Keratinocyte (primary cell): Measurements from ENCODE around the gene HCN4. TPM values are rescaled to one million over a fixed set of nuclear protein-coding genes. Genes with fewer than 3 reads are reported as not detected.

Experiments
- DNase-seq: peaks from one replicate; pipeline ENCODE4 v3.0.0-alpha.2; 2011; ENCODE audit warnings: low read depth, missing footprints, low spot score
- FAIRE-seq: peaks from 2 replicates; lab custom pipeline; 2011; peaks lifted over from hg19 to GRCh38; lab: Jason Lieb, UNC
- H2AFZ ChIP-seq: 2 replicates; pipeline ENCODE4 v1.6.0; 2012; ENCODE audit warnings: low read length, control low read depth, inconsistent platforms; ENCODE audit not compliant: control insufficient read depth
- H3K27ac ChIP-seq: 2 replicates; pipeline ENCODE4 v1.5.1; 2011; ENCODE audit warnings: low read length; ENCODE audit not compliant: control insufficient read depth, insufficient read depth
- H3K27me3 ChIP-seq: 3 replicates; pipeline ENCODE4 v1.6.0; 2011; ENCODE audit warnings: low read length; ENCODE audit not compliant: control insufficient read depth, insufficient read depth; ENCODE audit errors: extremely low read depth
- H3K36me3 ChIP-seq, 2 experiments: 2 replicates in 1 of 2; 3 replicates in 1 of 2; pipeline ENCODE4 v1.5.1; 2011; ENCODE audit warnings: low read length in 2 of 2, mild to moderate bottlenecking in 1 of 2; ENCODE audit not compliant: control insufficient read depth in 2 of 2, insufficient read depth in 2 of 2; ENCODE audit errors: extremely low read depth in 1 of 2
- H3K4me1 ChIP-seq: 3 replicates; pipeline ENCODE4 v1.5.1; 2011; ENCODE audit warnings: low read length; ENCODE audit not compliant: control insufficient read depth, insufficient read depth; ENCODE audit errors: extremely low read depth
- H3K4me2 ChIP-seq: 3 replicates; pipeline ENCODE4 v1.6.0; 2011; ENCODE audit warnings: low read depth, low read length; ENCODE audit not compliant: control insufficient read depth, insufficient read depth; ENCODE audit errors: extremely low read depth
- H3K4me3 ChIP-seq, 3 experiments: fragments of 200-600 bp in 1 of 3; sonication (generic) in 1 of 3; 2 replicates in 2 of 3; 3 replicates in 1 of 3; pipeline ENCODE4 v1.5.1; 2011 to 2016; ENCODE audit warnings: low read length in 3 of 3, mild to moderate bottlenecking in 3 of 3, control low read depth in 2 of 3, inconsistent platforms in 1 of 3, low read depth in 1 of 3, mixed read lengths in 1 of 3, mixed run types in 1 of 3, moderate library complexity in 1 of 3; ENCODE audit not compliant: control insufficient read depth in 2 of 3, insufficient read depth in 2 of 3; ENCODE audit errors: extremely low read depth in 1 of 3
- H3K79me2 ChIP-seq: 2 replicates; pipeline ENCODE4 v1.6.0; 2012; ENCODE audit warnings: low read length; ENCODE audit not compliant: control insufficient read depth, insufficient read depth
- H3K9ac ChIP-seq: 3 replicates; pipeline ENCODE4 v1.6.0; 2011; ENCODE audit warnings: low read length; ENCODE audit not compliant: control insufficient read depth, insufficient read depth; ENCODE audit errors: extremely low read depth
- H3K9me1 ChIP-seq: 3 replicates; pipeline ENCODE4 v1.6.0; 2011; ENCODE audit warnings: low read length; ENCODE audit not compliant: control insufficient read depth, insufficient read depth; ENCODE audit errors: extremely low read depth
- H3K9me3 ChIP-seq: 2 replicates; pipeline ENCODE4 v1.5.1; 2012; ENCODE audit warnings: low read depth, low read length; ENCODE audit not compliant: control insufficient read depth
- H4K20me1 ChIP-seq: 3 replicates; pipeline ENCODE4 v1.6.0; 2011; ENCODE audit warnings: low read length; ENCODE audit not compliant: control insufficient read depth, insufficient read depth; ENCODE audit errors: extremely low read depth
- CTCF ChIP-seq, 3 experiments: IDR thresholded peaks in 1 of 3; conservative IDR thresholded peaks in 1 of 3; optimal IDR thresholded peaks in 1 of 3; 2 replicates in 2 of 3; 3 replicates in 1 of 3; pipeline versions ENCODE3 to v1.5.1; 2011; ENCODE audit warnings: low read length in 3 of 3, mild to moderate bottlenecking in 3 of 3, moderate library complexity in 2 of 3, control low read depth in 1 of 3, inconsistent platforms in 1 of 3; ENCODE audit not compliant: insufficient read depth in 2 of 3; ENCODE audit errors: extremely low read depth in 1 of 3
- EZH2 ChIP-seq: IDR thresholded peaks from one replicate; pipeline ENCODE4 v1.6.1; 2012; ENCODE audit warnings: inconsistent platforms, mild to moderate bottlenecking, low read length, moderate library complexity
- dilution Hi-C: fragments of 300-500 bp; cut with MboI; formaldehyde crosslinking; loops from one replicate; pipeline ENCODE4 v1.7.0; 2020; ENCODE audit warnings: low sequenced_read_pairs; ENCODE audit not compliant: extremely low pct_ligation_motif_present
- polyA plus RNA-seq, 5 experiments: library from polyadenylated mRNA; depleted of rRNA in 3 of 5; stranded (reverse) in 3 of 5; stranded (forward) in 1 of 5; unstranded in 1 of 5; fragments of >200 nt; gene quantifications; 1 replicate in 1 of 5; 2 replicates in 3 of 5; 3 replicates in 1 of 5; pipeline versions ENCODE4 v1.2.1 to v1.2.3, GENCODE V29; 2011 to 2012; ENCODE audit warnings: missing spikeins in 2 of 5, low read depth in 1 of 5, low replicate concordance in 1 of 5

HCN4 gene
- polyA plus RNA-seq, 1 donor (not counting 4 experiments of a cell fraction or from before 2014, with no cell fraction given) = not detected

GRCh38 chr15:73323956-73324355 lies 44.8 kb downstream of the HCN4 start:
- dilution Hi-C loops = no loop called here
- no peak for FAIRE-seq
- no peaks in the 10 kb centered on the region for H4K20me1 ChIP-seq

DNA sequence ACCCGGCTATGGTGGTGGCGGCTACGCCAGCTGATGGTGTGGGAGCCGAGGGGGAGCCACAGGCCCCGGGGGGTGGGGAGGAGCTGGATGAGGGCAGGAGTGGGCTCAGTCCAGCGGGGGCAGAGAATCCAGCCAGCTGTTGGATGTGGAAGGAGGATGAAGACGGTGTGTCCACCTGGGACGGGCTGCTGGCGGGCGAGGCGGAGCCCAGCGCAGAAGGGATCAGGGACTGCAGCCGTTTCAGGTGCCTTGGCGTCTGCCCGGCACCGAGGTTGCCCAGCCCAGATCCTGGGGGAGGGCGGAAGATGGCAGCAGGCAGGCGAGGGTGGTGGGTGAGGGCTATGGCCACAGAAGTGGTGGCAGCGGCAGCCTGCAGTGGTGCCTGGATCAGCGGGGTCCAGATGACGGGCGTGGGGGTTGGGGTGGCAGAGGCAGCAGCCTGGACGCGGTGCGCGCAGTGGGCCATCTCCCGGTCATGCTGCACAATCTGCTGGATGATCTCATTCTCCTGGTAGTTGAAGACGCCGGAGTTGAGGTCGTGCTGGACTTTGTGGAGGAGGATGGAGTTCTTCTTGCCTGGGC lies 45.3 kb downstream of the HCN4 start:
- H3K27me3 ChIP-seq = peaks cover 11% of the 10 kb centered on the region
- TF ChIP-seq EZH2 = no peak
- TF ChIP-seq CTCF (optimal IDR thresholded peaks at IDR 0.05 in 1 of 3, IDR thresholded peaks at IDR 0.05 in 1 of 3, conservative IDR thresholded peaks at IDR 0.05 in 1 of 3; ENCODE audit: extremely low read depth in 1 of 3, insufficient read depth in 2 of 3, low read length in 3 of 3) = no peak
- H3K4me3 ChIP-seq = no peak overlapping the region
- H2AFZ ChIP-seq = no peak overlapping the region
- no peak overlapping the region for H3K4me2 ChIP-seq
- FAIRE-seq = no peak
- H3K9ac ChIP-seq = no peak overlapping the region
- H3K36me3 ChIP-seq = no peaks in the 10 kb centered on the region
- H3K4me1 ChIP-seq = no peaks in the 10 kb centered on the region
- H3K9me3 ChIP-seq = no peaks in the 10 kb centered on the region
- H3K9me1 ChIP-seq = no peaks in the 10 kb centered on the region
- dilution Hi-C loops = no loop called here
- no peaks in the 10 kb centered on the region for H4K20me1 ChIP-seq
- DNase-seq = no peak
- H3K79me2 ChIP-seq = no peaks in the 10 kb centered on the region
- no peak overlapping the region for H3K27ac ChIP-seq

More at GRCh38 chr15:73323956-73324355, 44.8 kb downstream of the HCN4 start:
- Histone ChIP-seq H3K4me2 (no peak overlapping the region), H3K79me2 (no peaks in the 10 kb centered on the region), H3K4me1 (no peaks in the 10 kb centered on the region), H3K9ac (no peak overlapping the region), H3K4me3 (no peak overlapping the region), H3K27me3 (peaks cover 6% of the 10 kb centered on the region), H2AFZ (no peak overlapping the region), H3K36me3 (no peaks in the 10 kb centered on the region), H3K9me3 (no peaks in the 10 kb centered on the region), H3K9me1 (no peaks in the 10 kb centered on the region), H3K27ac (no peak overlapping the region)
- no peak for TF ChIP-seq EZH2
- no peak for DNase-seq
